HepG2 (cell line): Measurements from ENCODE around the gene NHSL1. TPM values are rescaled to one million over a fixed set of nuclear protein-coding genes. Genes with fewer than 3 reads are reported as not detected.
A peak's percentile ranks its signal among the peaks of the same experiment; 100 is the strongest.

ENCODE experiments used
- CREB1 ChIP-seq, 2 experiments: fragments of 450-650 bp in 1 of 2; IDR thresholded peaks; 2 replicates each; pipeline ENCODE4 v1.6.1; 2016 to 2017; ENCODE audit warnings: control low read depth in 1 of 2, mild to moderate bottlenecking in 1 of 2, missing compliant biosample characterization in 1 of 2, missing genetic modification characterization in 1 of 2
- FUBP1 ChIP-seq: sonication (generic); formaldehyde crosslinking; IDR thresholded peaks from 2 replicates; pipeline ENCODE4 v1.5.1; 2020; ENCODE audit warnings: missing genetic modification reagents, mild to moderate bottlenecking, borderline replicate concordance
- GATAD2A ChIP-seq: IDR thresholded peaks from 2 replicates; pipeline ENCODE4 v1.6.1; 2016
- HNRNPLL ChIP-seq: fragments of 200-400 bp; formaldehyde crosslinking; IDR thresholded peaks from 2 replicates; pipeline ENCODE4 v1.6.1; 2017; ENCODE audit warnings: mild to moderate bottlenecking, low read depth, low read length; ENCODE audit not compliant: poor library complexity, severe bottlenecking
- HOXA9 ChIP-seq: sonication (generic); formaldehyde crosslinking; IDR thresholded peaks from 2 replicates; pipeline ENCODE4 v1.8.1; 2022; ENCODE audit warnings: missing genetic modification reagents, mild to moderate bottlenecking, moderate library complexity, borderline replicate concordance
- KLF11 ChIP-seq: IDR thresholded peaks from 2 replicates; pipeline ENCODE4 v1.6.1; 2016; ENCODE audit warnings: missing compliant biosample characterization
- MAFK ChIP-seq, 2 experiments: IDR thresholded peaks in 1 of 2; conservative IDR thresholded peaks in 1 of 2; 2 replicates each; pipeline ENCODE4 v1.6.1; 2011; ENCODE audit warnings: improper control_type of control experiment in 2 of 2, low read length in 2 of 2
- NFKB2 ChIP-seq: sonication (generic); formaldehyde crosslinking; IDR thresholded peaks from 2 replicates; pipeline ENCODE4 v1.4.0; 2020; ENCODE audit warnings: missing genetic modification reagents, borderline replicate concordance
- NFYC ChIP-seq: IDR thresholded peaks from 2 replicates; pipeline ENCODE4 v1.6.1; 2016; ENCODE audit warnings: missing genetic modification reagents, missing compliant biosample characterization
- PCBP1 ChIP-seq: fragments of 200-400 bp; formaldehyde crosslinking; IDR thresholded peaks from 2 replicates; pipeline ENCODE4 v1.6.1; 2017; ENCODE audit warnings: mild to moderate bottlenecking, low read depth, low read length, borderline replicate concordance
- RBM22 ChIP-seq: fragments of 200-400 bp; formaldehyde crosslinking; optimal IDR thresholded peaks from 2 replicates; pipeline ENCODE3; 2017; ENCODE audit warnings: mild to moderate bottlenecking, low read length, moderate library complexity
- RNF2 ChIP-seq: fragments of 450-650 bp; conservative IDR thresholded peaks from 2 replicates; pipeline ENCODE4 v1.6.1; 2016; ENCODE audit warnings: low read depth
- SMYD3 ChIP-seq: sonication (generic); formaldehyde crosslinking; IDR thresholded peaks from 2 replicates; pipeline ENCODE4 v1.8.1; 2023; ENCODE audit warnings: mild to moderate bottlenecking, missing genetic modification reagents
- TFAP4 ChIP-seq: sonication (generic); IDR thresholded peaks from 2 replicates; pipeline ENCODE4 v1.6.1; 2016; ENCODE audit warnings: low read depth, borderline replicate concordance
- TRIM22 ChIP-seq: fragments of 450-650 bp; IDR thresholded peaks from 2 replicates; pipeline ENCODE4 v1.6.1; 2017
- ZFP36L2 ChIP-seq: sonication (generic); formaldehyde crosslinking; IDR thresholded peaks from 2 replicates; pipeline ENCODE4 v1.4.0; 2020; ENCODE audit warnings: missing genetic modification reagents
- ZNF124 ChIP-seq: sonication (generic); formaldehyde crosslinking; IDR thresholded peaks from 2 replicates; pipeline ENCODE4 v1.4.0; 2020; ENCODE audit warnings: missing genetic modification reagents
- ZNF235 ChIP-seq: sonication (generic); formaldehyde crosslinking; IDR thresholded peaks from 2 replicates; pipeline ENCODE4 v1.8.1; 2023; ENCODE audit warnings: mild to moderate bottlenecking, missing genetic modification reagents, borderline replicate concordance
- ZNF30 ChIP-seq: sonication (generic); formaldehyde crosslinking; IDR thresholded peaks from 2 replicates; pipeline ENCODE4 v1.5.0; 2020; ENCODE audit warnings: mild to moderate bottlenecking, missing genetic modification reagents
- ZNF430 ChIP-seq: sonication (generic); formaldehyde crosslinking; IDR thresholded peaks from 2 replicates; pipeline ENCODE4 v1.9.0; 2021; ENCODE audit warnings: mild to moderate bottlenecking, missing genetic modification reagents
- ZNF552 ChIP-seq: sonication (generic); formaldehyde crosslinking; IDR thresholded peaks from 2 replicates; pipeline ENCODE4 v1.9.0; 2022; ENCODE audit warnings: missing genetic modification reagents, mild to moderate bottlenecking, borderline replicate concordance
- ZNF670 ChIP-seq: sonication (generic); formaldehyde crosslinking; IDR thresholded peaks from 2 replicates; pipeline ENCODE4 v1.8.0; 2022; ENCODE audit warnings: mild to moderate bottlenecking, missing genetic modification reagents, borderline replicate concordance
- ZNF703 ChIP-seq: sonication (generic); formaldehyde crosslinking; IDR thresholded peaks from 2 replicates; pipeline ENCODE4 v1.5.1; 2020; ENCODE audit warnings: missing genetic modification reagents, mild to moderate bottlenecking, moderate library complexity, borderline replicate concordance
- ZNF75D ChIP-seq: sonication (generic); formaldehyde crosslinking; IDR thresholded peaks from 2 replicates; pipeline ENCODE4 v1.8.1; 2023; ENCODE audit warnings: missing genetic modification reagents, mild to moderate bottlenecking, borderline replicate concordance
- ZNF773 ChIP-seq: sonication (generic); formaldehyde crosslinking; IDR thresholded peaks from 2 replicates; pipeline ENCODE4 v1.4.0; 2020; ENCODE audit warnings: missing genetic modification reagents, borderline replicate concordance
- polyA plus RNA-seq, 8 experiments: library from polyadenylated mRNA; depleted of rRNA in 3 of 8; stranded (reverse) in 7 of 8; unstranded in 1 of 8; fragments of >200 nt; fragmentation: Illumina TruSeq in 4 of 8; extraction: Trizol in 4 of 8; gene quantifications; 2 replicates each; pipeline versions ENCODE4 v1.2.1 to v1.2.3, GENCODE V29; 2011 to 2016; ENCODE audit warnings: low read depth in 4 of 8, missing spikeins in 1 of 8, mixed read lengths in 1 of 8; ENCODE audit not compliant: insufficient read depth in 1 of 8
- total RNA-seq, 5 experiments: library from RNA; depleted of rRNA; stranded (reverse); fragments of >200 nt; fragmentation: Illumina TruSeq; extraction: Trizol; gene quantifications; 2 replicates each; pipeline ENCODE4 v1.2.3, GENCODE V29; 2016; ENCODE audit warnings: low read depth in 1 of 5

The NHSL1 gene
- total and polyA plus RNA-seq, 2 of the 13 experiments (the other 11 are each of a cell fraction or from before 2014, with no cell fraction given), result 24.9 to 53.6 TPM

- TF ChIP-seq SMYD3 (CRISPR knock-in tag), result no peak
- TF ChIP-seq RNF2, result no peak
- no peak for TF ChIP-seq HNRNPLL
- no peak for TF ChIP-seq ZNF670 (CRISPR knock-in tag)
- no peak for TF ChIP-seq TRIM22
- no peak for TF ChIP-seq HOXA9 (CRISPR knock-in tag)
- TF ChIP-seq ZNF235, result no peak
- no peak for TF ChIP-seq ZNF430 (CRISPR knock-in tag)
- TF ChIP-seq FUBP1, result no peak
- peak; percentile 27; the same call in 1 of the 2 replicates for TF ChIP-seq GATAD2A
- no peak for TF ChIP-seq PCBP1
- TF ChIP-seq ZFP36L2 (CRISPR knock-in tag), result no peak
- no peak for TF ChIP-seq ZNF552 (CRISPR knock-in tag)
- TF ChIP-seq ZNF773 (CRISPR knock-in tag), result no peak
- TF ChIP-seq ZNF124 (CRISPR knock-in tag), result no peak
- no peak for TF ChIP-seq ZNF30 (CRISPR knock-in tag)
- no peak; the same call in 1 of the 2 replicates for TF ChIP-seq KLF11 (CRISPR knock-in tag)
- TF ChIP-seq NFYC (CRISPR knock-in tag), result no peak
- no peak for TF ChIP-seq NFKB2
- no peak for TF ChIP-seq ZNF75D (CRISPR knock-in tag)
- TF ChIP-seq RBM22, result no peak
- TF ChIP-seq ZNF703 (CRISPR knock-in tag), result no peak
- TF ChIP-seq CREB1 (IDR thresholded peaks at IDR 0.05), result no peak
- 0 out of 2 replicates have a peak, but pooled peaks have one; percentile 19 for TF ChIP-seq CREB1 (CRISPR knock-in tag; IDR thresholded peaks at IDR 0.05)
- no peak for TF ChIP-seq TFAP4
- TF ChIP-seq MAFK (conservative IDR thresholded peaks at IDR 0.05 in 1 of 2, IDR thresholded peaks at IDR 0.05 in 1 of 2; ENCODE audit: low read length in 2 of 2), result no peak
These were observed 5.7 kb upstream of the NHSL1 start (continued) for GRCh38 chr6:138504764-138505689.
